HL-60/S4 treated with retinoic acid at 250 ng/mL for 4 days and 3 days (cell line): ENCODE data around the gene KRT20.

Source experiments
- in situ Hi-C: fragments of 300-500 bp; cut with MboI; formaldehyde crosslinking; loops from 2 replicates; pipeline ENCODE4 v1.7.0; 2022; ENCODE audit warnings: low sequenced_read_pairs

Gene KRT20

GRCh38 chr17:40884708-40885512 lies at the start of gene KRT20:
Gene KRT20, minus strand, starts transcription at chr17:40885242. Its CDS starts 57 bp downstream, at chr17:40885185.
- in situ Hi-C loops, result no loop called here

- in situ Hi-C loops, result no loop called here
Measured at GRCh38 chr17:40932608-40933007, 47.6 kb upstream of the KRT20 start.

- in situ Hi-C loops, result no loop called here
Measured at GRCh38 chr17:40931311-40931710, 46.3 kb upstream of the KRT20 start.

GRCh38 chr17:40926341-40926740 lies 41.3 kb upstream of the KRT20 start:
- in situ Hi-C loops, result no loop called here

- in situ Hi-C loops, result loop anchor here (25.0 kb wide), 1 partner anchor 740 kb away; no protein-coding TSS in a partner anchor
Measured at GRCh38 chr17:40922239-40922638, 37.2 kb upstream of the KRT20 start.

GRCh38 chr17:40921026-40921425 lies 36.0 kb upstream of the KRT20 start:
- in situ Hi-C loops, result loop anchor here (25.0 kb wide), 1 partner anchor 741 kb away; no protein-coding TSS in a partner anchor

GRCh38 chr17:40917116-40917515 lies 32.1 kb upstream of the KRT20 start:
- in situ Hi-C loops, result loop anchor here (25.0 kb wide), 1 partner anchor 745 kb away; no protein-coding TSS in a partner anchor

GRCh38 chr17:40916366-40916765 lies 31.3 kb upstream of the KRT20 start:
- in situ Hi-C loops, result loop anchor here (25.0 kb wide), 1 partner anchor 746 kb away; no protein-coding TSS in a partner anchor

GRCh38 chr17:40915721-40916256 lies 30.7 kb upstream of the KRT20 start:
- in situ Hi-C loops, result loop anchor here (25.0 kb wide), 1 partner anchor 747 kb away; no protein-coding TSS in a partner anchor

- in situ Hi-C loops, result loop anchor here (25.0 kb wide), 1 partner anchor 747 kb away; no protein-coding TSS in a partner anchor
Measured at GRCh38 chr17:40915199-40915661, 30.2 kb upstream of the KRT20 start.

- in situ Hi-C loops, result loop anchor here (25.0 kb wide), 1 partner anchor 748 kb away; no protein-coding TSS in a partner anchor
Measured at GRCh38 chr17:40914075-40914855, 29.2 kb upstream of the KRT20 start.

GRCh38 chr17:40912486-40913210 lies 27.6 kb upstream of the KRT20 start:
- in situ Hi-C loops, result loop anchor here (25.0 kb wide), 1 partner anchor 750 kb away; no protein-coding TSS in a partner anchor

- in situ Hi-C loops, result loop anchor here (25.0 kb wide), 1 partner anchor 752 kb away; no protein-coding TSS in a partner anchor
Measured at GRCh38 chr17:40910441-40910841, 25.4 kb upstream of the KRT20 start.

GRCh38 chr17:40909755-40910154 lies 24.7 kb upstream of the KRT20 start:
- in situ Hi-C loops, result loop anchor here (25.0 kb wide), 1 partner anchor 753 kb away; no protein-coding TSS in a partner anchor

- in situ Hi-C loops, result loop anchor here (25.0 kb wide), 1 partner anchor 753 kb away; no protein-coding TSS in a partner anchor
Measured at GRCh38 chr17:40909351-40909750, 24.3 kb upstream of the KRT20 start.

- in situ Hi-C loops, result loop anchor here (25.0 kb wide), 1 partner anchor 756 kb away; no protein-coding TSS in a partner anchor
Measured at GRCh38 chr17:40906613-40907012, 21.6 kb upstream of the KRT20 start.

GRCh38 chr17:40905370-40905769 lies 20.3 kb upstream of the KRT20 start:
- in situ Hi-C loops, result loop anchor here (25.0 kb wide), 1 partner anchor 757 kb away; no protein-coding TSS in a partner anchor

- in situ Hi-C loops, result loop anchor here (25.0 kb wide), 1 partner anchor 759 kb away; no protein-coding TSS in a partner anchor
Measured at GRCh38 chr17:40903129-40903847, 18.2 kb upstream of the KRT20 start.

GRCh38 chr17:40902498-40902897 lies 17.5 kb upstream of the KRT20 start:
- in situ Hi-C loops, result loop anchor here (25.0 kb wide), 1 partner anchor 760 kb away; no protein-coding TSS in a partner anchor
